ENCODE measurements around the gene PDE4D.
A peak's percentile ranks its signal among the peaks of the same experiment; 100 is the strongest.

PDE4D gene

DNA sequence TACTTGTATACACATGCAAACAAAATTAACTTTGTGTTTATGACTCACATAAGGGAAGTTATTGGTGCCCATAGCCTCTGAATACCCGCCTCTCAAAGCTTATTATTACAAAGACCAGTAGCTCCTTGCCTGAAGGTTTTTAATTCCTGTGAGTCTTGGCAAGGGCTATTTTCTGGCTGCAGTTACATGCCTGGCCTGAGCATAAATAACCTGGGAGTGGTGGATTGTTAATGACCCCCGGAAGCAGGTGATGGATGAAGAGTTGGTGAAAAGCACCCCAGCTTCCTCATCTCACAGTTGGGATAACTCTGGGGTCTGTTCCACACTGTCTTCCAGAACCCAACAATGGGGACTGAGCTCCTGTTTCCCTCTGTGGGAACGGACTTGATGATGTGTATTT is 594.5 kb downstream of the PDE4D start:
- no peak for DNase-seq

DNA sequence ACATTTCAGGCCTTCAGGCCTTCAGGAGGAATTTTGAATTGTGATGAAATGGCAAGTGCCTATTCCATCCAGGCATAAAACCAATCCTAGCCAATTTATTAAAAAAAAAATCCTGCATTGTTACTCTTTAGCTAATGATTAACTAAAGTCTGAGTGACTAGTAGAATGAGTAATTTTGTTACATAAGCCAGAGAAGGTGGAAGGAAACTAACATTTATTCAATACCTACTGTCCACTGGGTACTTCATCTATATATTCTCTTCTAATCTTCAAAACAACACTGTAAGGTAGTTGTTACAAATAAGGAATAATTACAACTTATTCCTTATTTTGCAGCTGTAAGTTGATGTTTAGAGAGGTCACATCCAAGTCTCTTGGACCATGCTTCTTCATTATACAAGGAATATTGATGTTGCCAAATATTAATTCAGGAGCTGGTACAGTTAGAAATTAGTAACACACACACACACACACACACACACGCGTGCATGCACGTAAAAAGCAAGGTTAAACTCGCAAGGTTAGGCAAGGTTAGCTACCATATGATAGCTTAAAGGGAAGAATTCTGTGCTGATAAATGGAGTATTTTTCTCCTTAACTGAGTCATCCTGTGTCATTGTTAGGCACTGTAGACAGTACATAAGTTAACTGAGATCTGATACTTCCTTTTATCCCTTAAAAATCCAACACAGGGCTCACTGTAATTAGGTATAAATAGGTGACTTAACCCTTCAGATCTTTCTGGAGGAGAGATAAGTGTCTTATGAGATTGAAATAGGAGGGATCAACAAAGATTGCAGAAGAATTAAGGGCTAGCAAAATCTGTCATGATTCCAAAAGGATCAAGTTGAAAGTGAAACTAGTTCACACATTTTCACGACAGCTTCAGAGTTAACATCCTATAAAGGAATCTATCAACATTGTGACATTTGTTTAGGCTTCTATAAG is 596.9 kb downstream of the PDE4D start:
- DNase-seq, result no peak

- no peak for DNase-seq
These were observed 599.8 kb downstream of the PDE4D start for GRCh38 chr5:59293700-59294099.

DNA sequence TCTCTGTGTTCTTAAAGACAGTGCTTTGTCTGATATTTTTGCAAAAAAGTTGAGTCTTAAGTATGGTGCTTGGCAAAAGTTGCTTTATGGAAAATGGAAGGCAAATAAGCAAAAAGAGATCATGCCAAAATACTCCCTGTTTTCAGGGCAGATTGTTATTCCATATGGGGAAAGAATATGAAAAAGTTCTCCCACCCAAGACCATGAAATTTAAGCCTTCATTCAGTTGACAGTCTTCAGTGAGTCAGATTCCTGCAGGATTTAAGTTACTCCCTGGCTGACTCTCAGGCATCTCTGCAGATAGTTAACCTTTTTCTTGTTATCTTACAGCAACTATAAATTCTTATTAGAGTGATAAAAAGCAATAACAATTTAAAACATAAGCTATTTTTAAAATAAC is 601.6 kb downstream of the PDE4D start:
- no peak for DNase-seq

DNA sequence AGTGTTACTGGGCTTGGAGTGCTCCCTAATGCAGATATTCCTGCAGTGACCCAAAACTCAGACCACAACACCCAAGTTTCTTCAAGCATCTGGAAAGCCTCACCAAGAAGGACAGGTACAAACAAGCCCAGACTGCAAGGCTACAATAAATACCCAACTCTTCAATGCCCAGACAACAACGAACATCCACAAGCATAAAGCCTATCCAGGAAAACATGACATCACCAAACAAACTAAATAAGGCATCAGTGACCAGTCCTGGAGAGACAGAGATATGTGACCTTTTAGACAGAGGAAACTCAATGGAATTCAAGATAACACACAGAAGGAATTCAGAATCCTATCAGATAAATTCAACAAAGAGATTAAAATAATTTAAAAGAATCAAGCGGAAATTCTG is 605.6 kb downstream of the PDE4D start:
- DNase-seq, result no peak

- no peak for DNase-seq
These were observed 606.2 kb downstream of the PDE4D start for GRCh38 chr5:59287361-59287760.

- DNase-seq, result no peak
These were observed 607.0 kb downstream of the PDE4D start for GRCh38 chr5:59286510-59286909.

GRCh38 chr5:59285300-59286016 is 608.1 kb downstream of the PDE4D start:
- DNase-seq, result no peak

- no peak for DNase-seq
These were observed 610.8 kb downstream of the PDE4D start for GRCh38 chr5:59282726-59283125.

- DNase-seq, result no peak
These were observed 613.5 kb downstream of the PDE4D start for GRCh38 chr5:59279979-59280378.

DNA sequence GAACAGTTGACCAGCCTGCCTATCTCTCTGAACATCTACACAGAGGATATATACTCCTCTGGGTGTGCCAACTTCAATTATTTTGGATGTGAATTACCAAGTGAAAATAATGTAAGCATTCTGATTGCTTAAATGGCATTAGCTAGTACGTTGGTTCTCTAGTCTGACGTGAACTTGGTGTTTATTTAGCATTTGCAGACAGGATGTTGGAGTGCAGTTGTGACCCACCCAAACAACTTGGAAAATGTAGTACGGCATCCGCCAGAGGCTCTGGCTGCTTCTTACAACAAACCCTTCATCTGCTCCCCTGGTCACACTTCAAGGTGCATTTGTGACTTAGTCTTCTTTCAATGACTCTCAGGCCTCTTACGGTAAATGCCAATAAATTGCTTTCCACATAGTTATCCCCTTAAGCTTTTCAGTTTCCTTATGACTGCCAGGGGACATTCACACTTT is 616.6 kb downstream of the PDE4D start:
- DNase-seq, result no peak

DNA sequence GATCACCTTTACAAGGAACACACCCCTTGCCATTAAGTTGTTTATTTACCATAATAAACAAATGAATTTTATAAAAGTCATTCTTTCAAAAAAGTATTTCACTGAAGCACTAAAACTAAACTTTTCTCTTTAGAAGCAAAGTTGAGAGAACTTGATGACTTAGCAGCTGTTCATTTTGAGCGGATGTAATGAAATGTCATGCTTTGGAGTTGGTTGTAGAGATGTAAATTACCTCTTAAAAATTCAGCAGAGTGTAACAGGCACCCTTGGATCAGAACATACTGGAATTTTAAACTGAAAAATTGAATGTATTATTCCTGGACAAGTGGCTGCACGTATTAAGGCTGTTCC is 617.2 kb downstream of the PDE4D start:
- DNase-seq, result no peak

- peak in 16 of 51 donors; percentile 1 to 40 (median 14) for DNase-seq
These were observed 617.8 kb downstream of the PDE4D start for GRCh38 chr5:59275510-59276324.

DNA sequence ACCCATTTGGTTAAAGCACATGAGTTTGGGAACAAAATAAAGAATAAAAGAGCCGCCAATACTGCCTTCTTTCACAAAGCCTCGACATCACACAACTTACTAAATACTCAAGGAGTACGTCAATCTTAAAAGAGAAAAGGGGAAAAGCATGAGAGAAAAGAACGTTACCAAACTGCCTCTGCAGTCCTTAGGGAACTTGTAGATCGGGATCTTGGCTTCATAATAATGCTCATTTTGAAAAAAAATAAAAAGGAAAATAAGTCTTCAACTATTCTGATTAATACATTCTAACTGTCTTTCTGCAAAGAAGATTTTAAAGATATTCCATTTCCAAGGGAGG is 618.4 kb downstream of the PDE4D start:
- no peak for DNase-seq

- DNase-seq, result no peak
These were observed 619.4 kb downstream of the PDE4D start for GRCh38 chr5:59274106-59274636.

GRCh38 chr5:59272809-59273427 is 620.6 kb downstream of the PDE4D start:
- DNase-seq, result no peak

- DNase-seq, result no peak
These were observed 624.6 kb downstream of the PDE4D start for GRCh38 chr5:59268756-59269415.

GRCh38 chr5:59267033-59267432 is 626.5 kb downstream of the PDE4D start:
- DNase-seq, result no peak

- no peak for DNase-seq
These were observed 627.1 kb downstream of the PDE4D start for GRCh38 chr5:59266410-59266809.

DNA sequence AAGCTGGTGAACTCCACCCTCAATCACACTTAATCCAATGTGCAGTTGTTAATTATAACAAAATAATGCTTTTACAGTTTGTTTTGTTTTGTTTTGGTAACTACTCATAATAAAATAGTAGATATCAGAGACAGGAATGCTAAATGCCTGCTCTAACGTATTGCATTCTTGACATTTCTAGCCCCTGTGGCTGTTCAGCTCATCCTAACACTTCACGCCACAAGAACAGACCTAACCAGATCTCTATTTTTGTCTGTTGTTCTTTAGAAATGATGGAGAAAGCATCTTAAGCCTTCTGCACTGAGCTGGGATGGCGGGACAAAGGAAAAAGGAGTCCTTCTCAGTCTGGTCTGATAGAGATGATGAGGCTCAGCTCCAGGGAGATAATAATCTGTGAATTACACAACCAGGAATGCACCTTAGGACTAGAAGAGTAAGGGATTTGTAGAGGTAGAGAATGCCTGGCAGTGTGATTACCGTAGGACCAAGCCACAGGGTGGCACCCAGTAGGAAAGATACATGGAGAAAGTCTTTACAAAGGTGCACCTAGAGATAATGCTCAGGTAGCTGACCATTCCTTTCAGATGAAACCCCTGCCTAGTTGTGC is 628.8 kb downstream of the PDE4D start:
- DNase-seq, result no peak

Data from hypothalamus (tissue), 51 donors.